ENCODE results near the gene RBM4B.
"Not testable (repeated sequence)": the region's sequence is repeated elsewhere in the genome, so short reads cannot be mapped to it uniquely, and the experiment has no call there.

The RBM4B gene, protein sequence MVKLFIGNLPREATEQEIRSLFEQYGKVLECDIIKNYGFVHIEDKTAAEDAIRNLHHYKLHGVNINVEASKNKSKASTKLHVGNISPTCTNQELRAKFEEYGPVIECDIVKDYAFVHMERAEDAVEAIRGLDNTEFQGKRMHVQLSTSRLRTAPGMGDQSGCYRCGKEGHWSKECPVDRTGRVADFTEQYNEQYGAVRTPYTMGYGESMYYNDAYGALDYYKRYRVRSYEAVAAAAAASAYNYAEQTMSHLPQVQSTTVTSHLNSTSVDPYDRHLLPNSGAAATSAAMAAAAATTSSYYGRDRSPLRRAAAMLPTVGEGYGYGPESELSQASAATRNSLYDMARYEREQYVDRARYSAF

DNA sequence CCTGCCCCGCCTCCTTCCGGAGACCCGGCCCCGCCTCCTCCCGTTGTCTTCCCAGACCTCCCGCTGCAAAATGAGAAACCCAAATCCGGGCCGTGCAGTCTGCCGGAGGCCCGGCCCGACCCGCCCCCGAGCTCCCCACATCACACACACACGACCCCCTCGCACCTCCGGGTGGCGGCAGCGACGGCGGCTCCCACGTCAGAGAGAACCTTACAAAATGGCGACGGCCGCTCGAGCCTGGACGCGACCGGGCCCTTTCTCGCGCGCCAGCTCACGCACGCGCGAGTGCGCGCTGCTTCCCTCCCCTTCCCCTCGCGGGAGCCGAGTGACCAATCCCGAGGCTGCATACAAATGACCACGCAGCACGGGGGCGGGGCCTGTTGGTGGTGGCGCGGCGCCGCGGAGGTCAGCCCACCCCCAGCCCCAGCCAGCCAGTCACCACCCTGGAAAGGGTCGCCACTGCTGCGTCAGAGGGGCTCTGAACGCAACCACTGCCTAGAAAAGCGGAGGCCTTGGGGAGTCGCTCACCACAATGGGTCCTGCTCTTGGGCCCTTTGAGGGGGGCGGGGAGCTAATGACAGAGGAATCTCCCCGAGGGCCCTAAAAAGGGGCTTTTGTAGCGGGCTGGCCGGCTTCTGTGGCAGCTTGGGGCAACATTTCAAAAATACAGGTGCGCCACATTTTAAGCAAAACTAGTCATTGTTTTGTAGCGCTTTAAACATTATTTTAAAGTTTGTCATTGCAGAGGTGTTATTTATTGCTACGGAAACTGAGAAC, at the start of gene RBM4B:
RBM4B (minus strand) TSS at position 289 of the 777 bp plus-strand sequence. CDS start 808 bp downstream, outside the sequence.
- peak; percentile 98 for DNase-seq

- DNase-seq: no peak
Observed at GRCh38 chr11:66725647-66726046, 48.0 kb upstream of the RBM4B start.

DNA sequence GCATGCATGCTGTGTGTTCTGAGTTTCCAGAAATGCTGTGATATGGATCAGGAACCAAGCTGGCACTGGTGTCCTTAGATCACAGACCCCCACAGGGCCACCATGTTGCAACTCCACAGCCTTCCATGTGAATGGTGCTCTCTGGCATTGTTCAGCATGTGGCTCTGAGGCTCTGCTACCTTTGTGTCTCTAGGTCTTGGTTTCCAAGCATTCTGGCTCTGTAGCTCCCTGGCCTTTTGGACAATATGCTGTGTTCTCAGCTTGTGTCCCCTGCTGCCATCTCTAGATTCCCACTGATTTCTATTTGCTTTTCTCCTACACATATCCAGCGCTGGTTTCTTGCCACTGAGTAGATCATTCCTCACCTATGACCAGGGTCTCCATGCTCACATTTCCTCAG, 47.4 kb upstream of the RBM4B start:
- DNase-seq: no peak

DNA sequence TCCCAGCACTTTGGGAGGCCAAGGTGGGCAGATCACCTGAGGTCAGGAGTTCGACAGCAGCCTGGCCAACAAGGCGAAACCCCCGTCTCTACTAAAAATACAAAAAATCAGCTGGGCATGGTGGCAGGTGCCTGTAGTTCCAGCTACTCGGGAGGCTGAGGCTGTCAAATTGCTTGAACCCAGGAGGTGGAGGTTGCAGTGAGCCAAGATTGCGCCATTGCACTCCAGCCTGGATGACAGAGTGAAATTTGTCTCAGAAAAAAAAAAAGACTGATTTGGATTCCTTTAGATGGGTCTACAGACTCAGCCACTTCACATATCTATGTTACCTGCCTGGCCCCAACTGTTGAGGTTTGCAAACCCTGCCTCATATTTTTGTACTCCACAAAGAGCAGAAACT, 46.5 kb upstream of the RBM4B start:
- DNase-seq: not testable (repeated sequence)

- no peak for DNase-seq
Observed at GRCh38 chr11:66723693-66724092, 46.0 kb upstream of the RBM4B start.

- DNase-seq: no peak
Observed at GRCh38 chr11:66722745-66723651, 45.3 kb upstream of the RBM4B start.

- DNase-seq: no peak
Observed at GRCh38 chr11:66721939-66722338, 44.3 kb upstream of the RBM4B start.

- DNase-seq: no peak
Observed at GRCh38 chr11:66720899-66721470, 43.3 kb upstream of the RBM4B start.

GRCh38 chr11:66720223-66720898, 42.7 kb upstream of the RBM4B start:
- no peak for DNase-seq

- no peak for DNase-seq
Observed at GRCh38 chr11:66719111-66719872, 41.6 kb upstream of the RBM4B start.

- DNase-seq: no peak
Observed at GRCh38 chr11:66718320-66718971, 40.8 kb upstream of the RBM4B start.

DNA sequence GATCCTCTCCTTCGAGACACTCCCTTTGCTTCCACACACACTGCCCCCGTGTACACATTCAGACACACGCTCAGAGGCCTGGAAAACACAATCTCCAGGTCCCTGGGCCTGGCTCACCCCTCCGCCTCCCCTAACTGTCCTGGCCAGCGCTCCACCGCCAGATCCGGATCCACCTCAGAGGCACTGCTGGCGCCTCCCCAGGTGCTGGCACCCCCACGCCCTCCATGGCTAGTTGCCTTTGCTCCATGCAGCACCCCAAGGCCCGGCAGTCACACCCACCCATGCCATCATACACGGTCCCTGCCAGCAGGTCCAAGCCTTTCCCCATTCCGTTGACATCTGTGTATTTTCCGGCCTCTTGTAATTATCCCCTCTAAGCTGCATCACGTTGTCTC, 40.2 kb upstream of the RBM4B start:
- DNase-seq: no peak

- DNase-seq: no peak
Observed at GRCh38 chr11:66716996-66717395, 39.3 kb upstream of the RBM4B start.

DNA sequence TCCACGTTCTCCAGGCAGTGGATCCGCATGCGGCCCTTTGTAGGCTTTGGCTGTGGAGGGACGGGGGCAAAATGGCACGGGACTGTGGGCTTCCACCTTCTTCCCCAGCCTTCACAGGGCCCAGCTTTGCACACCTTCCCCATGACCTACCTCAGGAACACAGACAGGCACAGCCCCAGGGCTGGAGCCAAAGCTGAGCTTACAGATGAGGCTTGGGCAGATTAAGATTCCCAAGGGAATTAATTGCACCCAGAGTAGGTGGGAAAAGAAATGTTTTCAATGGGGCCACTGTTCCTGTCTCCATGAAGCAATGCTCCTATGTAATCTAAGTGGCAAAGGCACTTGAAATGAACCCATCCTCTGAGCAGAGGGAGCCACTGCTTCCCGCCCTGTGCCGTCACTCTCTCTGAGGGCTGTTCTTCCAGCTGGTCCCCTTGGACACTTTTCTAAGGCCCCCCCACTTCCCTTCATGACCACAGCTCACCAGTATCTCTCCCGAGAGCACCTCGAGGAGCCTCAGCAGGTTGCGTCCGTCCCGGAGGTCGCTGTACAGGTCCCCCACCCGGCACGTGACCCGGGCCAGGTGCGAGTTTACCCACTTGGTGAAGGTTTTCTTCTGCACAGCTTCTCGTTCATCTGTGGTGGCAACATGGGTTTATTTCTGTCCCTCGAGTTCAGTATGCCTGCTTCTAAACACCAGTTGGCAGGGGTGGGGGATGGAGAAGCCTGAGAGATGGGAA, 37.8 kb upstream of the RBM4B start:
- DNase-seq: no peak

- no peak for DNase-seq
Observed at GRCh38 chr11:66713746-66714480, 36.2 kb upstream of the RBM4B start.

GRCh38 chr11:66710384-66710930, 32.8 kb upstream of the RBM4B start:
- no peak for DNase-seq

GRCh38 chr11:66708701-66709100, 31.0 kb upstream of the RBM4B start:
- DNase-seq: no peak

GRCh38 chr11:66708094-66708493, 30.4 kb upstream of the RBM4B start:
- DNase-seq: no peak

DNA sequence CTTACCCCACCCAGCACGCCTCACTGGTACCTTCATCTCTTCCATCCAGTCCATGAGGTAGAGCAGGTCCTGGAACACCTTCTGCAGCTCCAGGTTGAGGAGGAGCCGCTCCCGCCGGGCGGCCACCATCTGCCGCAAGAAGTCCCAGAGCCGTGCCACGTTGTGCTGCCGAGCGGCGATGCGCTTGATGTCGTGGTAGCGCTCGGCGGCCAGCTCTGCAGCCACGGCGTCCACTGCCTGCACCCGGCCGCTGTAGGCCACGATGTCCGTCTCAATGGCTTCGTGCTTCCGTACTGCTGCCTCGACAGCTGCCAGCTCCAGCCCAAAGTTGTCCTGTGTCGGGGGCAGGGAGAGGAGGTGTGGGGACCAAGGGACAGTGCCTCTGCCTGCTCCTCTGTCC, 29.8 kb upstream of the RBM4B start:
- DNase-seq: no peak
